HS-5 (cell line): ENCODE data around the gene TRAF3IP1.
A peak's percentile ranks its signal among the peaks of the same experiment; 100 is the strongest.

Source experiments
- DNase-seq: peaks from one replicate; pipeline ENCODE4 v3.0.0-alpha.2; 2012; ENCODE audit warnings: low read depth

The TRAF3IP1 gene

DNA sequence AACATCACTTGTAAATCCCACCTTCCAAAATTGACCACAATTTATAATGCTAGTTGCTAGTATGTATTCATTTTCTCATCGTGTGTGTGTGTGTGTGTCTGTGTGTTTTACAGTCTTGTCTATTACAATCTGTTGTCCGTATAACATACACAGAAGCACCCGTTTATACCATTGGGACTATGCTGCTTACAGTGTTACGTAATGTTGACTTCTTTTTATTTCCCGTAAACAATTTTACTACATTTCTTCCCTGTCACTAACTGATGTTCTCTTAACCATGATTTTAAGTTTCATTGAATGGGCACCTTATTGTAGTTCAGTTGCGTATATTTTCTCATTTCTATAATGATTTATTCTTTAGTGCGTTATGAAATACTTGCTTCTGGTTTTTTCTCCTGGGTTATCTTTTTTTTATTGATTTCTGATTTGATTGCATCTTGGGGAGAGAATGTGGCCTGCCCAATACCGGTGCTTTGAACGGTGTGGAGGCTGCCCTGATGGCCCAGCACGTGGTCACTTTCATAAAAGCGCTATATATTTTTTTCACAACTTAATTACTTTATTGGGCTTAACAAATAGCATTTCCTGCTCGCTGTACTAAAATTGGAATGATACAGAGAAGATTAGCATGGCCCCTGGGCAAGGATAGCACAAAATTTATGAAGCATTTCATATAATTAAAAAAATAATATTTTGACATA, 91.9 kb downstream of the TRAF3IP1 start:
- no peak for DNase-seq

DNA sequence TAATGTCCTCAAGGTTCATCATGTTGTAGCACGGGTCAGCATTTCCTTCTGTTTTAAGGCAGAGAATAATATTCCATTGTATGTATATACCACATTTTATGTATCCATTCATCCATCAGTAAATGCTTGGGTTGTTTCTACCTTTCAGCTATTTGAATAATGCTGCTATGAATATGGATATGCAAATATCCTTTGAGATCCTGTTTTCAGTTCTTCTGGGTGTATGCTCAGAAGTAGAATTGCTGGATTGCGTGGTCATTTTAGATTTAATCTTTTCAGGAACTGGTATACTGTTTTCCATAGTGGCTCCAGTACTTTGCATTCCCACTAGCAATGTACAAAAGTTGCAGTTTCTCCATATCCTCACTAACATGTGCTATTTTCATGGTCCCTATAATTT, 93.0 kb downstream of the TRAF3IP1 start:
- DNase-seq: no peak

DNA sequence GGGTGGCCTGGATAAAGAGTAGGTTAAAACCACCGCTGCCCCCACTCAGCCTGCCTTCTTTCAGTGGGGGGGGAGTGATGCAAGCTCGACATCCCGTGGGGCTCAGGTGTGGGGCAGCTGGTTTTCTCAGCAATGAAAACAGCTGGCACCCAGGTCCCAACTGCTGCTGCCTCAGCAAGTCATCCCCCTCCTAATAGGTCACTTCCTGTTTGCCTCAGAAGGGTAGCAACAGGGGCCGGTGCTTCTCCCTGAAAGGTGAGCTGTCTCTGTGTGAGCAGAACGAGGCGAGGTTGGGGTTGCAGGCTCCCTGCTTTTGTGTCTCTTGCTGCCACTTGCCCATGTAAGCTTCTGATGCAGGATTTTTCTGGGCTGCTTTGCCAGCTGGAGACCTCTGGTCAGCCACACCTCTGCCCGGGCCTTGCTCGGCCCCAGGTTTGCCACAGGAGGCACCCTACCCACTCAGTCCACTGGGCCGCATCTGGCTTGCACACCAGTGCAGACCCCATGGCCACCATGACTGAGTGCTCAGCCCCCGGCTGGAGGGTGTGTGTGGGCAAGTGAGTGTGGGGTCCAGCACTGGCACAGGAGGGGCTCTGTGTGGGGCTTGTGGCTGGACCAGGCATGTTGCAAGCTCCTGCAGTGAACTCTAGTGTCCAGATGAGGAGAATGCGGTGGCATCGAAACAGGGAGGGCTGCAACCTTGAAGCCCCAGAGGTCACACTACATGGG, 94.9 kb downstream of the TRAF3IP1 start:
- DNase-seq: no peak

DNA sequence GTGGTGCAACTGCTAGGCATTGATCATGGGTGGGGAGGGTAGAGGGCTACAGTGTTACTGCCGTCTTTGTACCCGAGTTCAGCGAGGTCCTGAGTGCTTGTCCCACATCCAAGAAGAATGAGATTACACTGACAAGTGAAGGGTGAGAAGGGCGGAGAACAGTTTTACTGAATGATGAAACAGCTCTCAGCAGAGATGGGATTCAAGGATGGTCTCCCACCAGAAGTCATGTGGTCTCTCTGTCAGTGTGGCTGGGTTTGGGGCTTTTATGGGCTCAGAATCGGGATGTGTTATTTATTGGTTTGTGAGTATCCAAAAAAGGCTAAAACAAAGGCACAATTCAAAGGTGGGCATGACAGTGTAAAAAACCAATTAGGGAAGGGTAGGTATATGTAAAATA, 95.6 kb downstream of the TRAF3IP1 start:
- no peak for DNase-seq

DNA sequence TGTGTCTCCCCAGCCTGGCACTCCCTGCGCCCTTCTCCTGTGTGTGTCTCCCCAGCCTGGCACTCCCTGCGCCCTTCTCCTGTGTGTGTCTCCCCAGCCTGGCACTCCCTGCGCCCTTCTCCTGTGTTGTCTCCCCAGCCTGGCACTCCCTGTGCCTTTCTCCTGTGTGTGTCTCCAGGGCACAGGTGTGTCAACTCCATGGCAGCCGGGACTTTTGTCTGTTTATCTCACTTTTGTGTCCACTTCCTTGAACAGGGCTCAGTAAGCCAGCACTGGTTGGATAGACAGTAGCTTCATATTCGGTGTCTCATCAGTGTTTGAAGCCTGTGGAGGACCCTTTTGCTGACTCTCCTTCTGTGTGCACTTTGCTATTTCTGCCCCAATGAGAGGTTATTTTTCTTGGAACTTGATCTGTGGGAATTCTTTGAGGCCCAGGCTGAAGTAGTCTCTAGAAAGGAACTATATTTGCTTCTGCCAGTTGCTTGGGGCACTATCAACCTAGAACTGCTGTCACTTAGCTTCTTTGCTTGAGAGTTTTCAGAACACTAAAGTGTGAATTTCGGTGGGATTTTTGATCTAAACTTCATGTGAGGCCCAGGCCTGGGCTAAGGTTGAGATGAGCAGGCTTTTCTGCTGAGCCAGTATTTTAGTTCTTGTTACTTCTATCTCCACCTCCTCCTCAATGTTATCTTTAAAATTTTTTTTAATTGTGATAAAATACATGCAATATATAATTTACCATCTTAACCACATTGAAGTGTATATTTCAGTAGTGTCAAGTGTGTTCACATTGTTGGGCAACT, 98.1 kb downstream of the TRAF3IP1 start:
- no peak for DNase-seq

DNA sequence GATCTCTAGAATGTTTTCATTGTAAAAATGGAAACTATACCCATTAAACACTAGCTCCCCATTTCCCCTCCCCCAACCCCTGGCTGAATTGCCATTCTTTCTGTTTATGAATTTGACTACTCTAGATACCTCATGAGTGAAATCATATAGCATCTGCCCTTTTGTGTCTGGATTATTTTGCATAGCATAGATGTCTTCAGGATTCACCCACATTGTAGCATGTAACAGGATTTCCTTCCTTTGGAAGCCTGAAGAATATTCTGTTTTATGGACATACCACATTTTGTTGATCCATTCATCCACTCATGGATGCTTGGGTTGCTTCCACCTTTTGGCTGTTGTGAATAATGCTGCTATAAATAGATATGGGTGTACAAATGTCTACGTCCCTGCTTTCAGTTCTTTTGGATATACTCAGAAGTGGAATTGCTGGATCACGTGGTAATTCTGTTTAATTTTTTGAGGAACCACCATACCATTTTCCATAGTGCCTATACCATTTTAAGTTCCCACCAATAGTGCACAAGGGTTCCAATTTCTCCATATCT, 98.8 kb downstream of the TRAF3IP1 start:
- DNase-seq: no peak

DNA sequence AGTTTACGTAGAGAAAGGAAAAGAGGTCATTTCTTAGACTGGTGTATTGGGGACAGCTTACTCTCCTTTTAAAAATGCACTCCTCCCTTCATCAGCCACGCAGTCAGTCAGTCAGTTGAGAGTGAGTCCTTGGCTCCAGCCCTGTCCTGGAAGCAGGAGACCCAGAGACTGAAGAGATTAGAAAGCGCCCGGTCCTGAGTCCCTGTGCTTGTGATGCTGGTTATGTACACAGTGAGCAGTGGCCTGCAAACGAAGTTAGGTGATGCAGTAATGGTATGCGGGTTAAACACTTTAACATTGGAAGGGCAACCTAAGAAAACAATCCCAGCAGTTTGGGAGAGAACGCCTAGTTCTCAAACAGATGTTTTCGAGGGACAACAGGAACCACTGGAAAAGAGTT, 100.1 kb downstream of the TRAF3IP1 start:
- no peak for DNase-seq

DNA sequence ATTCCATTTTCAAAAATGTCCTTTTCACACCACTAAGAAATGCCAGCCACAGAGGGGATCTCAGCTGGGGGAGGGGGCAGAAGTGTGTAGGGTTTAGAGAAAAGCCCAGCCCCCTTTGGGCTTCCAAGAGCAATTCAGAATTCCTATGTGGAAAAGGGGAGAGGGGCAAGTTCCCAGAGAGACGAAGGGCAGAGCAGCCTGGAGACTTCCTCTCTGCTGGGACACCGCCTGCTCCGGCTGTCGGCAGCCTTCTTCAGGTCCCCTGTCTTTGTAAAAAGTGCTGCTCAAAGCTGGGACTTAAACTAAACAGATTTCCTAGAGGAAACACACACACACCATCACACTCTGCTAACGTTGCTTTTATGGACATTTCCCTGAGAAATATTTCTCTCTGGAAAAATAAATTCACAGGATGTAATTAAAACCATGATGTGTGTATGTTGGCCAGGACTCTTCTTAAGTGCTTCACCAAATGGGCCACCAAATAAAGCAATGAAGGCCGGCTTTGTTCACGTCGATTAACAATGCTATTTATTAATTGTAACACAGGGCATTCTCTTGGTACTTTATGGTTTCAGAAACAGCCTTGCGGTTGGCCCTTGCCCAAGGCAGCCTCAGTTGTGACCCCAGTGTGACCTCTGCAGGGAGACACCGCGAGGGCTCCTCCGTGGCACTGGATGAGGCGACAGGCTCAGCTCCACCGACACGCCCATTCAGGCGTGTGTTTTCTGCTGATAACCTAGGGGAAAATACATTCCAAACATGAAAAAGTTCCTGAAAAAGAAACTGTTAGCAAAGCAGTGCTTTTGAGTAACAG, 100.8 kb downstream of the TRAF3IP1 start:
- no peak for DNase-seq

DNA sequence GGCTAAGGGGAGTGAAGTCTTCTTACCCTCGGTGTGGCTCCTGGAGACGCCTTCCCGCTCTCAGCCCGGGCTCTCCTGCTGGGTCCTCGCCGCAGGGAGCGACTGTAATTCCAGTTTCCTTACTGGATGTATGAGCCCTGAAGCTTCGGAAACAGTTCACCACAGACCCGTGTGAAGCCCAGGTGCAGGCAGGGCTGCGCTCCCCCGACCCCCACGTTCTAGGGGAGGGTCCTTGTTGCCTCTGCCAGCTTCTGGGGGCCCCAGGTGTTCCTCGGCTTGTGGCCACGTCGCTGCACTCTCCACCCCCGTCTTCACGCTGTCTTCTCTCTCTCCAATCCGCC, 101.3 kb downstream of the TRAF3IP1 start:
- no peak for DNase-seq

DNA sequence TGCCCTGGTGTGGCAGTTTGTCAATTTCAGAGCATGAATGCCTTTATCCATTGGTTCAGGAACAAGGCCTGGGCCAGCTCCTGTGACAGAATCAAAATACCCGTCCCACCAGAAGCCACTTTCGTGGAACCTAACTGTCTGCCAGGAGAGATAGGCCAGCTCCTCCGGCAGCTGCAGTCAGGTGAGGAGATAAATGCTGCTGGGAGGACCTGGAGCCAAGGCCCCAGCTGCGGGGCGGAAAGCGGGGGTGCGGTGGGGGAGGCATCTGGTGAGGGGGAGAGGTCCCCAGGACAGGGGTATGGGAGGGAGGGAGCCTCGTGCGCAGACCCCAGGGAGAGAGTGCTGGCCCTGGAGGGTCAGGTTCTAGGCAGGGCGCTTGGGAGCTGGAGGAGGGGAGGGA, 102.0 kb downstream of the TRAF3IP1 start:
- no peak for DNase-seq

DNA sequence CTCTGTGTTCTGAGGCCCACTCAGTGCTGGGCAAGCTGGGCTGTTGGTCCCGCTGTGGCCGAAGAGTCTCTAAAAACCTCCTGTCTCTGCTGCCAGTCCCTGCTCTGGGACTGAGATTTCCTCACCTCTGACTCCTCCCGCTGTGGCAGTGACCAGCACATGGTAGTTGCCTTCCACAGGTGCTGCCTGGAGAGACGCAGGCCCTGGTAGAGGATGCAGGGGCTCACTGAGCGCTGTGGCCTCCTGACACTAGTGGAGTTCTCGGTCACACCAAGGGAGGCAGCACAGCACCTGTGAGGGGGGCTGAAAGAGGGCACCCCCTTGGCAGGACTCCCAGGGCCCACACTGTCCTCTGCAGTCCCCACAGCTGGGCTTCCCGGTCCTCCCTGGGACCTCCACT, 102.6 kb downstream of the TRAF3IP1 start:
- DNase-seq: no peak

DNA sequence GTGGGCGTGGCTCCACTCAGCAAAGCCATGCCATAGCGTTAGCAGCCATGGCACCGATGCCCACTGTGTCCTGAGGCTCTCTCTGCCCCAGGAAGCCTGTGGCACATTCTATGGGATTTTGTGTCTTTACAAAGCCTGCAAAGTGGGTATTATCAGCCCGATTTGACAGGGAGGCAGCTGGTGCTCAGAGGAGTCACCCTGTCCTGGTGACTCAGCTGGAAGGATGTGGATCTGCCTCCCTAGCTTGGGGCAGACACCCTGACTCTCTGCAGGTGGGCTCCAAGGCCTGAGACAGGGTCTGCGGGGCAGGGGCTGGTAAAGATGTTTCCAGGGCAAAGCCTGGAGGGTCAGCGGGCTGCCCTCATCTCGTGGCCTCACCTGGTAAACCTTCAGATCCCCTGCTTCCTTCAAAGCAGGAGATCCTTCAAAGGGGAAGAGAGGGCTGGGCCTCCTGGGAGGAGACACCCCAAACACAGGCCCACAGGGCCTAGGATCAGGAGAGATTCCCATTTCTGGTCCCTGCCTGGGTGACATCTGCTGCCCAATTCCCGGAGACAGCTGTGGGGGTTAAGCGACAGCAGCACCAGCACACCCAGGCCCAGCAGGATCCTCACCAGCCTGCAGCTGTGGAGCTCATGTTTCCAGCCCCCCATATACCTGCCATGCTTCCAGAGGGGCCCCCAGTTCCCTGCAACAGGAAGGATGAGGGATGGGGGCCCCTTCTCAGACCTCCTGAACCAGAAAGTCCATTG, 103.4 kb downstream of the TRAF3IP1 start:
- no peak for DNase-seq

DNA sequence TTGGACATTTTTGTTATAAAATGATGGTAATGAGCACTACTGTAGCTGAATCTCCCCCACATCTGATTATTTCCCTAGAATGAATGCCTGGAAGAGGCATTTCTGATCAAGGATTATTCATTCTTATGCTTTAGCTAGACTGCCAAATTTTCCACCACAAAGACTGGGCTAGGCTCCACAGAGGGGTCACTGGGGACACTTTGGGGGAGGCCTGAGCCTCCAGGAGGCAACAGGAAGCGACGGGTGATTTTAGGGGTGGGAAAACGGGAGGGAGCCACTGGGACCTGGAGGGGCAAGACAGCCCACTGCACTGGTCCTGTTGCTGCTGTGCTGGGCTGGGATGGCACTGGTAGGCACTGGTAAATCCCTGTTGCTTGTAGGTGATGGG, 104.0 kb downstream of the TRAF3IP1 start:
- no peak for DNase-seq

DNA sequence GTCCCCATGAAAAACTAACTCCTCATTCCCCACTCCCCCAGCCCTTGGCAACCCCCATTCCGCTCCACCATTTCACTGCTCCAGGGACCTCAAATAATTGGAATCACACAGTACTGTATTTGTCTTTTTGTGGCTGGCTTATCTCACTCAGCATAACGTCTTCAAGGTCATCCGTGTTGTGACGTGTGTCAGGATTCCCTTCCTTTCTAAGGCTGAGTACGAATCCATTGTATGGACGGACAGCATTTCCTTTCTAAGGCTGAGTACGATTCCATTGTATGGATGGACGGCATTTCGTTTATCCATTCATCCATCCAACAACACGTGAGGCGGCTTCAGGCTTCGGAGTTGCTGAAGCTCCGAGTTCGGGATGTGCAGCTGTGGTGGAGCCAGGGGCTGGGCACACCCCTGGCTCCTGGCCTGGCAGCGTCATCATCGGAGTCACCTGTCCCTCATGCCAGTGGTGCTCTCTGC, 105.2 kb downstream of the TRAF3IP1 start:
- no peak for DNase-seq

DNA sequence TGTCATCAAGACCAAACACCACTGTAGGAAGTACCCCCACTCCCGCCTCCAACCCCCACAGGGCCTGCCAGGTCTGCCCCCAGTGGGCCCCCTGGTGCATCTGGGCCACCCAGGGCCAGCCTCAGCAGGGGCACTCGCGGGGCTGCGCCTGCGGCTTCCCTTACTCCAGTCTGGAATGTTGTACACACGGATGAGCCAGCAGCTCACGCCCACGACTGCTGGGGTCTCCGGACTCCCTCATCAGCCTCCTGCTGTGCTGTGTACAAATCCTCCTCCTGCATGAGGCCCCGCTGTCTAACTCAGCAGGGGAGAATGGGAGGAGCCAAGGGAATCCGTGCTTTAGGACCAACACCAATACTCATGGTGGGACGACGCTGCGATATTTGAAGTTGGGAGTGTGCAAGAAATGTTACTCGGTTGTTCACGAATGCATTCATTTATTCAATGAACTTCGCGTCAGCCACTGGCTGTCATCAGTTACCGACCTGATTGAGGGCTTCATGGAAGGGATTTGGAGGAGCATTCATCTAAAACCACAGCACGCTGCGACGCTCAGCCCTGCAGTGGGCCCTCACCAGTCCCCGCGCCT, 105.8 kb downstream of the TRAF3IP1 start:
- DNase-seq: no peak

DNA sequence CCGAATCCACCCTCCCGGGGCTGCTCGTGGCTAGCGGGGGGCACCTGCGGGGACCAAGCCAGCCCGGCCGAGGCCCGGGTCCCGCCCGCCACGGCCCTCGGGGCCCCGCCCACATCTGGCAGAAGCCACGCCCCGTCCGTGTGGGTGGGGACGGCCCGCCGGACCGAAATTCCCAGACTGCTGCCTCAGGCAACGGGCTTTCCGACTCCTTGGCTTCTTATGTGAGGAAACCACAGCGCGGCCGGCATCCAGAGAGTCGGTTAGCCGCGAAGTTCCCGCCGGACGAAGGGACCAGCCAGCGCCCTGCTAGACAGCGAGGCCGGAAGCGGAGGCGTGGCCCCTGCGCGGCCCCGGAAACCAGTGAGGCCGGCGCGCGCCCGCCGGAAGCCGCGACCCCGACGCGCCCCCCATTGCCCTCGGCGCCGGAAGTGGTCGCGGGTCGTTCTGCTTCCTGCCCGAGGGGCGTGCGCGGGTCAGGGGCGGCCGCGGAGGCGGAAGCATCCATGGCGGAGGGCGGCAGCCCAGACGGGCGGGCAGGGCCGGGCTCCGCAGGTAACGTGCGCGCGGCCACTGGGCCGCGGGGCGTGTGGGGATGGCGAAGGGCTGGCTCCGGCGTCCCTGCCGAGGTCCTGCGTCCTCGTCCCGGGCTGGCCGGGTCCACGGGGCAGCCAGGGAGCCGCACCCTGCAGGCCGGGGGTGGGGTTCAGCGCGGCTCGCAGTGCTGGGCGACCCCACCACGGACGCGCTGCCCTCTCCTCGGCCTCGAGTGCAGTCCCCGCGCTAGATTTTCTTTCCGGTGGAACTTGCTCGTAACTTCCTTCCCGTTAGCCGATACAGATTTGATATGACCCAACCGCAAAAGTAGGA, 106.5 kb downstream of the TRAF3IP1 start, which contains the start of gene ASB1:
Gene ASB1 (plus strand): TSS at position 360 of the 867 bp plus-strand sequence. CDS start 144 bp downstream, at position 504.
- peak; percentile 79 for DNase-seq

DNA sequence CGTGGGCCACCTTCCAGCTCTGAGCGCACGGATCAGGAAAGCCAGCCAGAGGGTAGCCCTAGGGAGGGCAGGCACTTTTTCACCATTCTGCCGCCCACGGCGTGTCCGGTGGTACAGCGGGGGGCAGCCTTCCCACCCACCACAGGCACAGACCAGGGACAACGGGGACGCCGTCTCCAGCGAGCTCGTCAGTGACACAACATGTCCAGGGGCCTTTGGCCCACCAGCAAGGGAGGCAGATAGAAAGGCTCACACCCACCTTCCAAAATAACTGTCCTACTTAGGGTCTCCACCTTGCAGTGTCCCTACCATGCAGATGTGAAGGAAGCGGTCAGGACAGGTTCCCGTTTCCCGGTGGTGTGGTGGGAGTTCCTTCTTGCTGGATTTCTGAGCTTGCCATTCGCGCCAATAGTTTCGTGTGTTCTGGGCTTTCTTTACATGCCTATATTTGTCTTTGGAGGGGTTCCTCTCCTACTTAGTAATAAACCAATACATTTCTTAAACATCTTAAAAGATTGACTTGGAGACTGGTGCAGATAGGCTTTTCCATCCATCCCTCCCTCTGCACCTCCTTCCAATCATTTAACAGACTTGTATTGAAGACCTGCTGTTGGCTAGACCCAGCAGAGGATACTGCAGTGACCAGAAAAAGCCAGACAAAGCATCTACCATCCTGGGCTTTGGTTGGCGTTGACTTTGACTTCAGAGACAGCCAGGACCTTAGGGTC, 107.3 kb downstream of the TRAF3IP1 start:
- no peak for DNase-seq

DNA sequence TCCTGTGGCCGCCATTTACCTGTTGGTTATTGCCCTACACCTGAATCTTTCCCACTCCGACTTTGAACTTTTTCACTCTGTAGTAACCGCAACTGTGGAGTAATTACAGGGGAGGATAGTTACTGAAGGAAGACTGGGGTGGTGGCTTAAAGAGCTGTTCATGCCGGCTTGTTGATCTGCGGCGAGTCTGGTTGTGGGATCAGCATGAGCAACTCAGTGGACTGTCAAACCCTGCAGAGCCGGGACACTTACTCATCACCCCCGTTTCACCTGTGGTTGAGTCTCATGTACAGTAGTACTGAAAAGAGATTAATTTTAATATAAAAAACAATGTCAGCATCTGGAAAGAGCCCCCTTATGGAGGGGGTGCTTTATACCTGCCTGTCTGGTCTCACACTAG, 108.5 kb downstream of the TRAF3IP1 start:
- DNase-seq: no peak

DNA sequence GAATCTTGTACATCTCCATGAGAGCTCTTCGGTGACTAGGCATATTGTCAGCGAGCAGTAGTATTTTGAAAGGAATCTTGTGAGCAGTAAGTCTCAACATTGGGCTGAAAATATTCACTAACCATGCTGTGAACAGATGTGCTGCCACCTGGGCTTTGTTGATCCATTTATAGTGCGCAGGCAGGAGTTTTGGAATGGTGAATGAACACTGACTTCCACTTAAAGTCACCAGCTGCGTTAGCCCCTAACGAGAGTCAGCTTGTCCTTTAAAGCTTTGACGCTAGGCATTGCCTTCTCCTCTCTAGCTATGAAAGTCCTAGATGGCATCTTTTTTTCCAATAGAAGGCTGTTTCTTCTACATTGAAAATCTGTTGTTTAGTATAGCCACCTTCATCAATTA, 110.5 kb downstream of the TRAF3IP1 start:
- DNase-seq: no peak
